ENCODE data around the gene GJA9.

Gene GJA9

GRCh38 chr1:38831731-38832369, 49.5 kb downstream of the GJA9 start:
- no peak for DNase-seq (ENCODE audit: low read depth, low spot score)

- DNase-seq (ENCODE audit: low read depth, low spot score) = no peak
These were observed 52.0 kb downstream of the GJA9 start for GRCh38 chr1:38829368-38829767.

- no peak for DNase-seq (ENCODE audit: low read depth, low spot score)
These were observed 54.1 kb downstream of the GJA9 start for GRCh38 chr1:38827318-38827717.

DNA sequence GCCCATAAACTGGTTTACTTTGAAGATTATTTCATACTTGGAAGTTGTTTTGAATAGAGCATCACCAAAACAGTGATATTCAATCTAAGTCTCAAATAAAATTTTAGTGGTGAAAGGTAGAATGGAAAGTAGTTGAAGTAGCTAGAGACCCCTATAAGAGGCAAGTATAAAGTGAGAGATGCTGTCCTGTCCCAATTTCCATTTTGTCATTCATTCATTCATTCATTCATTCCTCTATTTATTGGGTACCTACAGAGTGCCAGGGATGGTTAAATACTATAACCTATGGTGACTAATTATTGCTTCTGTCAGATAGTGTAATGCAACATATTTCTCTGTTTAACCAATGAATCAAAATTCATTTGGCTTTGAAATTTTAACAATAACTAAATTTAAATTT, 54.5 kb downstream of the GJA9 start:
- DNase-seq (ENCODE audit: low read depth, low spot score) = no peak

GRCh38 chr1:38826262-38826661, 55.1 kb downstream of the GJA9 start:
- no peak for DNase-seq (ENCODE audit: low read depth, low spot score)
